Stimulated activated CD8-positive, alpha-beta memory T cell treated with anti-CD3 and anti-CD28 coated beads, Interleukin-4, amount 100 ng/mL, for 24 hours (primary cell): ENCODE data around the gene KDM4B.

Experiments used
- DNase-seq: peaks from one replicate; pipeline ENCODE4 v3.0.0-alpha.2; 2020; ENCODE audit warnings: low read depth

The KDM4B gene

DNA sequence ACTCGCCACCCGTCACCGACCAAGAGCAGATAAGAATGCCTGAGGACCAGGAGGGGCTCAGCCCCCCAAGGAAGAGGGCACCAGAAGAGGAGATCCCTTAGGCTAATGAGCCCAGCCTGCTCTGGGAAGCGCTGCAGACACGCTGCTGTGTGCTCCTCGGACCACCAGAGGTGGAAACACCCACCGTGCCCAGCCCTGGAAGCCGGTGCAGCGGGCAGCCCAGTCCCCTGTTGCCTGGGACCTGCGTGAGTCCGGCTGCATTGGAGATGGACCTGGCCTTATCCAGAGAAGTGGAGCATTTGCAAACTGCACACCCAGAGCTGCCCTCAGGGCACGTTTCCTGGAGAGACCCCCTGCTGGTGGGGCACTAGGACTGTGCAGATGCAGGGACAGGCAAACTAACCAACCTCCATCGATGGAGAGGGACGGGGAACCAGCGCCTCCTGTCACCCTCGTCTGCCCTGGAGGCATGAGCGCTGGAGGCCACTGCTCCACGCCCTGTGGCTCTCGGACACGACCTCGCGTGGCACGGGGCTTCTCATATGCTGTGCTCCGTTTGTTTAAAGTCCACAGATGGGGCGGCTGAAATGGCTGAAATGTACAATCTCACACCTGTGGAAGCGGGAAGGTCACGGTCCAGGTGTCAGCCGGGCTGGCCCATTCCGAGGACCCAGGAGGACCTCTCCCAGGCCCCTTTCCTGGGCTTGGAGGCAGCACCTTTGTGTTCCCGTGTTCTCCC, 153.9 kb downstream of the KDM4B start:
- no peak for DNase-seq

DNA sequence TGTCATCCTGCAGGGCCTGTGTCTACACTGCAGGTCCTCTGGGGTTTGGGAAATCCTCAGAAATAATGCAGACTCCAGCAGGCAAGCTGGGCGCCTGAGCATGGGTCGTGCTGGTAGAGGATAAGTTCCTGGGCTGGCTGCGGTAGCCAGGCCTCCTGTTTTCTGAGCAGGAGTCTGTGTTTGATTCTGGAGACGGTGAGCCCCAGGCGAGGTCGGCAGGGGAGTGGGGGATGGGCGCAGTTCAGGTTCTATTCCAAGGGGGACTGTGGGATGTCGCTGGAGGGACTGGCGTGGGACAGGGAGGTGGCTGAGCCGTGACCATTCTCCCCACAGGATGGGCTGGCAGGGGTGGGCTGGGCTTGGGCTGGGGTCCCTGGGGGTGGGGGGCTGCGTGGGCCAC, 154.7 kb downstream of the KDM4B start:
- no peak for DNase-seq

DNA sequence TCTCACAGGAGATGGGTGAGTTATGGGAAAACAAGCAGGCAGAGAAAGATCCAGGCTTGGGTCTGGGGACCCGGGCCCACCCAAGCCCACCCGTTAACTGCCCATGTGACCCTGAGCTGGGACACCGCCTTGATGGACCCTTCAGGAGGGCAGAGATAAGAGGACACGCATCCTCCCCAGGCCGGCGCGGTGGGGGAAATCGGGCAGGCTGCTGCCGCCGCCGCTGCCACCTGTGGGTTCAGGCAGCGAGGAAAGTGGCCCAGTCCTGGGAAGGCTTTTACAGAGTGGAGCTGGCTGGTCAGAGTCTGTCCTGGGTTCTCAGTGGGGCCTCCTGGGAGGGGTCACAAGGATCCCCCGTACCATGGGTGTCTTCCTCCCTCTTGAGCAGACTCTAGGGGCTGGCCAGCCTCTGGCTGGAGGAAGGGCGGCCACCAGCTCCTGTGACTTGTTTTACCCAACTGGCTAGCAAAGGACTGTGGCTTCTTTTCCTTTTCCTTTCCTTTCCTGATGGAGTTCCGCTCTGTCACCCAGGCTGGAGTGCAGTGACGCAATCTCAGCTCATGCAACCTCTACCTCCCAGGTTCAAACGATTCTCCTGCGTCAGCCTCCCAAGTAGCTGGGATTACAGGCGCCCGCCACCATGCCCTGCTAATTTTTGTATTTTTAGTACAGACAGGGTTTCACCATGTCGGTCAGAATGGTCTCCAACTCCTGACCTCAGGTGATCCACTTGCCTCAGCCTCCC, 155.4 kb downstream of the KDM4B start:
- no peak for DNase-seq

DNA sequence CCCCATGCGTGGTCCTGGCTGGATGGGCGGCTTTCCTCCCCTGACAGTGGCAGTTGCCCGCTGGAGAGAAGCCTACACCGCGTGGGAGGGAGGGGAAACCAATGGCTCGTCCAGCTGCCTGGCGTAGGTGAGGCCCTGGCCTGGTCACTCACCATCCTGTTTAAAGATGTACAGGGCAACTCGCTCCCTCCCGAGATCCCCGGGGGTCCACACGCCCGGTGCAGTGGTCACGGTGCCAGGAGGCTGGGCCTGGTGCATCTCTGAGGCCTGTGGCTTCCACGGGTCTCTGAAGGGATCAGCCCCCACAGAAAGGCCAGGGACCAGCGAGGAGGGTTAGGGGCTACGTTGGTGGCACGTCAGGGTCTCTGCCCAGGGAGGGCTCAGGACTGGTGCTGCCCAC, 156.5 kb downstream of the KDM4B start:
- no peak for DNase-seq

DNA sequence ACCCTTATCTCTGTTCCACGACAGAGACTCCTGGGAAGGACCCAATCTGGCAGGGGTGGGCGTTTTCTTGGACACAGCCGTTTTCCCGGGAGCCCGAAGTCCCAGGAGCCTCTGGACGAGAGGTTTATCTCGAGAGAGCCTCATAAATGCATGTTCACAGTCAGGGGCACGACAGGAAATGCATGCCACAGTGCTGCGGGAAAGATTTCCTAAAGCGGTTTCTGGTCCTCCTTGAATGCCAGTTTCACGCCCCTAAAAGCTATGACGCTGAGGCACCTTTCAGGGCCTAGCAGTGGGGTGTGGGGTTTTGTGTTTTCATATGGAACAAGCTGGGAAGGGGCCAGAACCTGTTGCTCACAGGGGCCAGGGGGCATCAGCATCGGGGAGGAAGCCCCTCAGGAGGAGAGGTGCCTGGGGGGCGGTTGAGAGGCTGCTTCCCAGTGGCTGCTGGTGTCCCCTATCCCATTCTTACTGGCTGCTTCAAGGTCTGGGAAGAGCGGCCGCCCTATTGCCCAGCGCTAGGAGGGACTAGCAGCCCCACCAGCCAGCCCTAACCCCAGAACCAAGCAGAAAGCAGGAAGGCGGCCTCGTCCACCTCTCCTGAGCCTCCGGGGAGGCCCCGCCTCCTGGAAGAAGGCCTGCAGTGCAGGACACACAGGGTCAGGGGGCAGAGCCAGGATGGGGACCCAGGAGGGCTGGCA, 157.0 kb downstream of the KDM4B start:
- DNase-seq: no peak

DNA sequence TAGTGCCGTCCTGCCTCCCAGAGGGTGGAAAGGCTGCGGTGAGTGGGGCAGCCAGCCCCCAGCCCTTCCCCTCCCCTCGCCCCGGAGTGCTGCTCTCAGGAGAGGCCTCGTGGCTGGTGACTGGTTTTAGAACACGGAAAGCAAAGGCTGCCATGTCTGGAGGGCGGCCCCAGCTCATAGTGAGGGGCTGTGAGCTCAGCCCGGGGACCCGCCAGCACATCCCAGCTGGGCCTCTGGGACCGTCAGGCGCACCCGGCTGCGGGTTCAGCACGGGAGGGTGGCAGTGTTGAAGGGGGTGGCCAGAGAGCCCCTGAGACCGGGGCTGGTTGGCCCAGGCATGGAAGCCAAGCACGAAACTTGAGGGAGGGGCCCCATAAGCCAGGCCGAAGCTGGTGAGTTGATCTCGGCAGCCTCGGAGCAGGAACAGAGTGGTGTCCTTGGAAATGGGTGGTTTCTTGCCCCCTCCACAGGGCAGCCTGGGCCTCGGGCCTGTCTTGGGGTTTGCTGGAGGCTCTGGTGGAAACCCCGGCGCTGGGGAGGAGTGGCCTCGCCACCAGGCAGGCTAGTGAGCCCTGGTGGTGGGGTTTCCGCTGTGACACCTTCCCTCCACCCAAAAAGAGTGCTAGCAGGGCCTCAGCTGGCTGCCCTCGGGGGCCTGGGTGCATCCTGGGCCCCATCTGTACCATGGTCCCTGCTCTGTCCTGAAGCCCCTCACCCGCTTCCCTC, 157.7 kb downstream of the KDM4B start:
- no peak for DNase-seq

DNA sequence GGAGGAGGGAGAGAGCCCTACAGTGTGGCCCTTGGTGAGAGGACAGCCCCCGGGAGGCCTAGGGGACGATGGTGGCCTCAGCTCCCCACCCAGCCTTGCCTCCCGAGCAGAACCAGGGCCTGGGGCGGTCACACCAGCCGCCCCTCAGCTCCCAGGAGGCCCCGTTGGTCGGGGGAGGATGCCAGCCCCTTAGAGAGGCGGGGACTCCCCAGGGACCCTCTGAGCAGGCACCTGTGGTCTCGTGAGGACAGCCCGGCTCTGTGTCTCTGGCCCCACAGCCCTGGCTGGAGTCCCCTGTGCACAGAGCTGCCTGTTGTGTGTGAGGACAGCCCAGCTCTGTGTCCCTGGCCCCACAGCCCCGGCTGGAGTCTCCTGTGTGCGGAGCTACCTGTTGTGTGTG, 158.8 kb downstream of the KDM4B start:
- no peak for DNase-seq

DNA sequence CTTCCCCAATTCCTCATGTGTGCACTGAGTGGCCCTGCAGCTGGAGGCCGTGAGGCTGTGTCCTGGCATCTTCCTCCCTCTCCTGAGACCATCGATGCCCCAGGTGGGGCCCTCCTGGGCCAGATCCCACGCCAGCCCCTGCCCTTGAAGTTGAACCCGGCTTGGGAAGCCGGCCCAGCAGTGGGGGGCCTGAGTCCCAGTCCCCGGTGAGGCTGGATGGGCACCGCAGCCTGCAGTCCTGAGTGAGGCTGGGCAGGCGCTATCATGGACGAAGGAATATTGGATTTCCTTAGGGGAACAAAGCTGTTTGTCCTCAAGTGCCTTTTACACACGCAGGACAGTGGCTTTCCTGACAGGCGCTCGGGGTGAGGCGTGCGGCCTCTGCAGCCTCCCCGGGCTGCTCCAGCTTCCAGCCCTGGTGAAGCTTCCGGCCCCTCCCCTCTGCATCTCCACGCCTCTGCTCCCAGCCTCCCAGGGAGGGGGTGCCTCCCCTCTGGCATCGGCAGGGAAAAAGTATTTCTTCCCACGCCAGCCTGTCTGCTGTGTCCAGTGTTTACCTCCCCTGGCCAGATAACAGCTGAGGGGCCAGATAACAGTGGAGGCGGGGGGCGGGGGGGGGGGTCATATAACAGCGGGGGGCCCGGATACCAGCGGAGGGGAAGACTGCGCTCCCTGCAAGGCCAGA, 159.5 kb downstream of the KDM4B start:
- no peak for DNase-seq

DNA sequence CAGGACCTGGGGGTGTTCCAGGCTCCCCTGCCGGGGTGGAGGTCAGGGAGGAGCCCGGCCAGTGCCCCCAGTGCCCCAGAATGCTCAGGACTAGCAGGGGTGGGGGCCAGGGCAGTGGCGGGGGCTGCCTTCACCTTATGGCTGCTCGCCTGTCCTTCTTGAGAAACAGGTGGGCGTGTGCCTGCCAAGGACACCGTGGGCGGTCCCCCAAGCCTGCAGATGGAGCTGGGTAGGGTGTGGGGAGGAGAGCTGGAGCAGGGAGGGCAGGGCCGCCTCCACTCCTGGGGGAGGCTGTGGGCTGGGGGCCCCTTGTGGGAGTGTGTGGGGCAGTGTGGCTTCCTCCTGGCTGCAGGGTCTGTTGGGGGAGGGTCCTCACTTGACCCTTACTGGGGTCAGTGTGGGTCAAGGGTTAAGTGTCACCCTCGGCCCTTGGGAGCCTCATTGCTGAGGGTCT, 160.1 kb downstream of the KDM4B start:
- no peak for DNase-seq

DNA sequence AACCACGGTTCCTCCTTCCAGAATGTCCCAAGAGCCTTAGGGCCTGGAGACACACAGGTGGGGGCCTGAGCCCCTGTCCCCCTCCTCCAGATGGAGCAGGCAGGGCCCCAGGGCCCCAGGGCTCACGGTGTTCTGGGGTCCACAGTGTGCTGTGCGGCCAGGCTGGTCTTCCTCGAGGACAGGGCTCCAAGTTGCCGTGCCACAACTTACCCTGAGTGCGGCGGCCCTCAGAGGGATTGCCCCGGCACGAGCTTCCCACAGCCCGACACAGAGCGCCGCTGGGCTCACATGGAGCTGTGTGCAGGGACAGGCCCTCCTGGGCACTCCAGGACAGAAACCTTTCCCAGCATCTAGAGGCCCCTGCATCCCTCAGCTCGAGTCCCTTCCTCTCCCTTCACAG, 160.8 kb downstream of the KDM4B start:
- DNase-seq: no peak

DNA sequence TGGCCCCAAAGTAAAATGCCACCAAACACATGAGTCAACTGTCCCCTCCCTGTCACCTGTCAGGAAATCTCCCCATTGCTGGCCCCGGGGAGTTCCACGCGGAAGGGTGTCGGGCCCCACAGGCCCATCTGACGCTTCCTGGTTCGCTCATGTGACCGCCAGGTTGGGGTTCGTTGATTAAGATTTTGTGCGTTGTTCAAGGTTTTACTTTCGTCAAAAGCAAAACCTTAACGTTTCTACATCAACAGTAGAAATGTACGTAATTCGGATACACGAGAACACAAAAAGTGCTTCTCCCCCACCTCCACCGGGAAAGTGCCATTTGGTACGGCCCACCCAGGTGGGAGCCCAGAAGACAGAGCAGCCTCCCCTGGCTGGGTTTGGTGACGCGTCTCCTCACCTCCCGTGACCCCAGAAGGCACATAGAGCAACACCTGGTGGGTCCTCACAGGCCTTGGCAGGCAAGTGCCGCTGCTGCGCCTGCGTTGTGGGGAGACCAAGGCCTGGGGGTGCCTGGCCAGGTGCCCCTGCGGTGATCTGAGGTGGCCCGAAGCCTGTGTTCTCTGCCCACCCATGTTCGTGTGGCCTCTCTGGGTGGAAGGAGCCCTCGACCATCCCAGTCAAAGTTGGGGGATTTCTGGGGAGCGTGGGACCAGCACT, 161.6 kb downstream of the KDM4B start:
- DNase-seq: peak; percentile 36

DNA sequence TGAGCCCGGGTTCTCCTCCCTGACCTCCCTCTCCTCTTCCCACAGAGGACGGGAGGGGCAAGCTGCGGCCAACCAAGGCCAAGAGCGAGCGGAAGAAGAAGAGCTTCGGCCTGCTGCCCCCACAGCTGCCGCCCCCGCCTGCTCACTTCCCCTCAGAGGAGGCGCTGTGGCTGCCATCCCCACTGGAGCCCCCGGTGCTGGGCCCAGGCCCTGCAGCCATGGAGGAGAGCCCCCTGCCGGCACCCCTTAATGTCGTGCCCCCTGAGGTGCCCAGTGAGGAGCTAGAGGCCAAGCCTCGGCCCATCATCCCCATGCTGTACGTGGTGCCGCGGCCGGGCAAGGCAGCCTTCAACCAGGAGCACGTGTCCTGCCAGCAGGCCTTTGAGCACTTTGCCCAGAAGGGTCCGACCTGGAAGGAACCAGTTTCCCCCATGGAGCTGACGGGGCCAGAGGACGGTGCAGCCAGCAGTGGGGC, 162.2 kb downstream of the KDM4B start:
- no peak for DNase-seq

DNA sequence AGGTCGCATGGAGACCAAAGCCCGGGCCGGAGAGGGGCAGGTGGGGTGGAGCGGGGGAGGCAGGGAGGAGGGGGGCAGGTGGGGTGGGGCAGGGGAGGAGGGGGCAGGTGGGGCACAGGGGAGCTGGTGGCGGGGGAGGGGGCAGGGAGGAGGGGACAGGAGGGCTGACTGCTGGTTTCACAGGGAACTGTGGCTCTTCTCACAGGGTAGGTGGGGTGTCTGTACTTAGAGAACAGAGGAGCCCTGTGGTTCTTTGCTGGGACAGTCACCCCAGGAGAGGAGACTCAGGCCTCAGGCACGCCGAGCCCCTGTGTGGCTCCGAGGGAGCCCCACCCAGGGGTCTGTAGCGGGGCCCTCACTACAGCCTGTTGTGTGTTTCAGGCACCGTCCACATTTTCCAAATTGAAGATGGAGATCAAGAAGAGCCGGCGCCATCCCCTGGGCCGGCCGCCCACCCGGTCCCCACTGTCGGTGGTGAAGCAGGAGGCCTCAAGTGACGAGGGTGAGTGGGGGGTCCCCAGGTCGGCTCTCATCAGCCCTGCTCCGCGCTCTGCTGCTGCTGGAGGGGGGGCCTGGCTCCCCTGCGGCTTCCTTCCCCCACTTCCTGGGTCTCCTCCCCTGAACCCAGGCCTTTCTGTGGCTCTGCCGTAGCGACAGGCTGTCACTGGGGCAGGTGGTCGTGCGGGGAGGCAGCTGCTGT, 162.7 kb downstream of the KDM4B start:
- DNase-seq: no peak

DNA sequence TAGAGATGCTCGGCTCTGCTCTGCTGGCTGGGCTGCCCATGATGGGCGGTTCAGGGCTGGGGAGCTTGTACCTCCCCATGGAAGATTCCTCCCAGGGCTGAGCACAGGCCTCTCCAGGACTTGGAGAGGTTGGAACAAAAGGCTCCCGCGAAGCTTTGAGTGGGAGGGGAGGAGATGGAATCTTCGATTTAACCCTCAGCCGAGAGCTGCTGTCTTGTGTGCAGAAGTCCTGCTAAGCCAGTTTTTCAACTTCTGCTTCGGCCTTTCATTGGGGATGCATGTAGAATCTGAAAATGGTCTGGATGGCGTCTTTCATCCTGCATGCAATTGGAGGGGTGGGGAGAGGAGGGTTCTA, 163.3 kb downstream of the KDM4B start:
- DNase-seq: no peak

DNA sequence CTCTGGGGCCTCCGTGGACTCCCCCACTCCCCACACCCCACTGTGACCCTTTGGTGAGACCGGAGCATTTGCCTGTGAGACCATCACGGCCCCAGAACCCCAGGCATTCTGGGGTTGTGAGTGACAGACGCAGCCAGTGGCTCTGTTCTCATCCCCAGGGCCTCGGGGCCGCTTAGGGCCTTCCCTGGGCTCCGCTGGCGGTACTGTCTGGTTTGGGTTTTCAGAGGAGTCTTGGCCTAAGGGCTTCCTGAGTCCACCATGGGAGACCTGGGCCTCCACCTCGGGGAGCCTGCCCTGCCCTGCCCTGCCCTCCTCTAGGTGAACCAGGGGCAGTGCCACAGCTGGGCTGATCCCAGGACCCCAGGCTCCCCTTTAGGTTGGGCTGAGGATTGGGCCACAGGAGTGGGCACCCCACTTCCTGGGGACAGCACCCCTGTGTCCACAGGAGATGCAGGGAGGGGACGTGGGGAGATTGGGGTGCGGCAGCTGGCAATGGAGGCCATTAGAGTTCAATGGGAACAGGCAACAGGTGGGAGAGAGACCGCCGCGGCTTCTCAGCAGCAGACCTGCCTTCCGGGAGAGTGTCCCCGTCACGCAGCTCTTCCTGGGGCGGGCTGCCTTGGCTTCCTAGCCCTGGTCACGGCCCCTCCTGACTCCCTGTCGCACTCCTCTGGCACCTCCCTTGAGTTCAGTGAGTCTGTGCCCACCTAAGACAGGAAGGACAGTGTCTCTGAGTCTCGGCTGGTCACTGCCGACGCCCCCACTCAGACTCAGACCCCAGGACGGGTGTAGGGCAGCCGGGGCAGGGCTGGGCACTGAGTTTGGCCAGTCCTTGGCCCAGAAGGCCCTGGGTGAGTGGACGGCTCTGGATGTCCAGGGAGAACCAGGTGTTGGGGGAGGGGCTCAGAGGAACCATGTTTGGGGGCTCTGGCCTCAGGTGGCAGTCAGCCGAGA, 164.1 kb downstream of the KDM4B start:
- no peak for DNase-seq

DNA sequence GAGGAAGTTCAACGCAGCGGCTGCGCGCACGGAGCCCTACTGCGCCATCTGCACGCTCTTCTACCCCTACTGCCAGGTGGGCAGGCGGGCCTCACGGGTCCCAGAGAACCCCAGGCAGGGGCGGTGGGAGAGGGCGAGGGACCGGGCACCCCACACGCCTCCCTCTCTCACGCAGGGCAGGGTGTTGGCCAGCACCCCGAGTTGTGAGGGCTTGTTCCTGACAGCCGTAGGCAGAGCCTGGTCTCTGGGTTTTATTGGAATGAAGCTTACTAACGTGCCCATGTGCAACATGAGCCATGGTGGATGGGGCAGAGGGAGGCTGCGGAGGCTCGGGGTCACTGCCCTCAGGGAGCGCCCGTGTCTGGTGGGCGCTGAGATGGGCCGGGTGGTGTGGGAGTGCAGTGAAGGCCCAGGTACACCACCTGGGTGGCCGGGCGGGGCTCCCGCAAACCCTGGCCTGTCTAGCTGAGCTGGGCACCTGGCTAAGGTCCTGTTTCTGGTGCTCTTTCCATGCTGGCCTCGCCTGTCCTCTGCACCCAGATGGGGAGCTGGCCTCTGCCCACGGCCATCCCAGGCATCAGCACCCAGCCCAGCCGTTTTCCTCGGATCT, 165.2 kb downstream of the KDM4B start:
- DNase-seq: no peak

DNA sequence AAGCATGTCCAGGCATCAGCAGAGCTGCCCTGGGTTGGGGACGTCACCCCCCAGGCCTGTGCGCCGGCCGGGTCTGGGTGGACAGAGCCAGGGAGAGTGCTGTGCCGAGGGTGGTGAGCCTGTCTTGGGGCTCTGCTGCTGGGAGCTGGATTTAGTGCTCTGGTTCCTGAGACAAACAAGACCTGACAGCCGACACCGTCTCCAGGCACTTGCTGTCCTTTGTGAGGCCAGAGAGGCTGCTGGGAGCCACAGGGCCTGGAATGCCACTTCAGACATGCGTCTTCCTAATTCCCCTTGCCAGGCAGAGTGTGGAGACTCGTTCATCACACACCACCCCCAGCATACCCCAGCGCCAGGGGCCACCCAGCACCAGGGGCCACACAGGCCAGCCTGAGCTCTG, 165.8 kb downstream of the KDM4B start:
- DNase-seq: no peak

DNA sequence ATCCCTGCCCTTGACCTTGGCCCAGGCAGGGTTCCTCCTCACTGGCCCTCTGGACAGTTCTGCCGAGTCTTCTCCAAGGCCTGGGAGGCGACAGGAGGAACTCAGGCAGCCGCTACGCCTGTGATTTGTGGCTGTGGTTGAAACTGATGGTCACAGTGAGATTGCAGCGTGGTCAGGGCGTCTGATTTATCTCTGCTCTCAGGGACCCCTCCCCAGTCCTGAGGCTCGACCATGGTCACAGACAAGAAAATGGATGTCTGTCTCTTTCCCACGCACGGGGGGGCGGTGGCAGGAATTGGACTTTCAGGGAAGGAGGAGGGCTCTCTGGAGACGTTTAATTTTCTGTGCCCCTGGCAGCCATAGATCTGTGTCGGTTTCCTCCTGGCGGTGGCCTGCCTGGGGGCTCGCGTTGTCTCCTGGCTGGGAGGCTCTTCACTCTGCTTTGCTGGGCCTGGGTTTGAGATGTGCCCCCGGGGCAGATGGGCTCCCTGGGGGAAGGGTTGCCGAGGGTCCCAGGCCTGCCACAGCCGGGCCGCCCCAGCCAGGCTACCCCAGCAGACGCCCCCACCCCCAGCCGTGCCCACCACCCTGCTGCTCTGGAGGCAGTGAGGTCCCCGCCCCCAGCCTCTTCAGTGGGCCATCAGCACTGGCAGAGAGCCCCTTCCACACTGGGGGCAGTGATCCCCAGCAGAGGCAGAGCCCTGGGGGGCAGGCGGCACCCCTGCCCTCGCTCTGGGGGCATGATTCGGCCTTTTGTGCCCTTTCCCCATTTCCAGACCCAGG, 167.4 kb downstream of the KDM4B start:
- no peak for DNase-seq
